MM.1S (cell line): ENCODE results near the gene PCDHAC1.

Source experiments
- EZH2phosphoT487 ChIP-seq: fragments of 300-600 bp; sonication (generic); IDR thresholded peaks from 2 replicates; pipeline ENCODE4 v1.6.1; 2018; ENCODE audit warnings: antibody characterized with exemption, low read length
- TF ChIP-seq, protein P1 (sequence below): fragments of 300-600 bp; sonication (generic); IDR thresholded peaks from 2 replicates; pipeline ENCODE4 v1.5.1; 2016; ENCODE audit warnings: antibody characterized with exemption, low read length, mixed read lengths

DNA sequence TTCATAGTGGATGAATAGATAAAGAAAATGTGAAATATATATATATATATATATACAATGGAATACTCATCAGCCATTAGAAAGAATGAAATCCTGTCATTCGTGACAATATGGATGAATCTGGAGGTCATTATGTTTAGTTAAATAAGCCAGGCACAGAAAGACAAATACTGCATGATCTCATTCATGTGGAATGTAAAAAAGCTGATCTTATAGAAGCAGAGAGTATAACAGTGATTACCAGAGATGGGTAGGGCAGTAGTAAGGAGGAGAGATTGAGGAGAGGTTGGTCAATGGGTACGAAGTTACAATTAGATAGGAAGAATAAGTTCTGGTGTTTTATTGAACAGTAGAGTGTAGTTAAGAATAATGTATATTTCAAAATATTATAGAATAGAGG, 20.5 kb downstream of the PCDHAC1 start:
- TF ChIP-seq, protein P1, sequence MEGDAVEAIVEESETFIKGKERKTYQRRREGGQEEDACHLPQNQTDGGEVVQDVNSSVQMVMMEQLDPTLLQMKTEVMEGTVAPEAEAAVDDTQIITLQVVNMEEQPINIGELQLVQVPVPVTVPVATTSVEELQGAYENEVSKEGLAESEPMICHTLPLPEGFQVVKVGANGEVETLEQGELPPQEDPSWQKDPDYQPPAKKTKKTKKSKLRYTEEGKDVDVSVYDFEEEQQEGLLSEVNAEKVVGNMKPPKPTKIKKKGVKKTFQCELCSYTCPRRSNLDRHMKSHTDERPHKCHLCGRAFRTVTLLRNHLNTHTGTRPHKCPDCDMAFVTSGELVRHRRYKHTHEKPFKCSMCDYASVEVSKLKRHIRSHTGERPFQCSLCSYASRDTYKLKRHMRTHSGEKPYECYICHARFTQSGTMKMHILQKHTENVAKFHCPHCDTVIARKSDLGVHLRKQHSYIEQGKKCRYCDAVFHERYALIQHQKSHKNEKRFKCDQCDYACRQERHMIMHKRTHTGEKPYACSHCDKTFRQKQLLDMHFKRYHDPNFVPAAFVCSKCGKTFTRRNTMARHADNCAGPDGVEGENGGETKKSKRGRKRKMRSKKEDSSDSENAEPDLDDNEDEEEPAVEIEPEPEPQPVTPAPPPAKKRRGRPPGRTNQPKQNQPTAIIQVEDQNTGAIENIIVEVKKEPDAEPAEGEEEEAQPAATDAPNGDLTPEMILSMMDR: no peak
- no peak for TF ChIP-seq EZH2phosphoT487
